GM04504 (cell line): ENCODE results near the gene NDUFV1.
"Not testable (repeated sequence)": the region's sequence is repeated elsewhere in the genome, so short reads cannot be mapped to it uniquely, and the experiment has no call there.

ENCODE experiments used
- DNase-seq: peaks from one replicate; pipeline ENCODE4 v3.0.0-alpha.2; 2012; ENCODE audit warnings: low read depth

The NDUFV1 gene

GRCh38 chr11:67657300-67657699 is 50.6 kb downstream of the NDUFV1 start:
- DNase-seq: no peak

DNA sequence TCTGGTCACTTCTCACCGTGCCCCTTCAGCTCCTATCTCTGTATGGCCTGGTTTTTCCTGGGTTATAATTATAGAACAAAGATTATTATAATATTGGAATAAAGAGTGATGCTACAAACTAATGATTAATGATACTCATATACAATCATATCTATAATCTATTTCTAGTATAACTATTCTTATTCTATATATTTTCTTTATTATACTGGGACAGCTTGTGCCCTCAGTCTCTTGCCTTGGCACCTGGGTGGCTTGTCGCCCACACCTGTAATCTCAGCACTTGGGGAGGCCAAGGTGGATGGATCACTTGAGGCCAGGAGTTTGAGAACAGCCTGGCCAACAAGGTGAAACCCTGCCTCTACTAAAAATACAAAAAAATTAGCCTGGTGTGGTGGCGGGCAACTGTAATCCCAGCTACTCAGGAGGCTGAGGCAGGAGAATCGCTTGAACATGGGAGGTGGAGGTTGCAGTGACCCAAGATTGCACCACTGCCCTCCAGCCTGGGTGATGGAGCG is 53.0 kb downstream of the NDUFV1 start:
- not testable (repeated sequence) for DNase-seq

DNA sequence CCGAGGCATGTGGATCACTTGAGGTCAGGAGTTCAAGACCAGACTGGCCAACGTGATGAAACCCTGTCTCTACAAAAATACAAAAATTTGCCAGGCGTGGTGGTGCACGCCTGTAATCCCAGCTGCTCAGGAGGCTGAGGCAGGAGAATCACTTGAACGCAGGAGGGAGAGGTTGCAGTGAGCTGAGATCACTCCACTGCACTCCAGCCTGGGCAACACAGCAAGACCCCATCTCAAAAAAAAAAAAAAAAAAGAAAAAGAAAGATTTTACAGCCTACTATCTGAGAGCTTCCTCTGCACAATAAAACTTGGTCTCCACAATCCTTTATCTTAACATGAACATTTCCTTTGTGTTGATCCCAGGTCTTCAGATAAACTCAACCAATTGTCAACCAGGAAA is 54.0 kb downstream of the NDUFV1 start:
- DNase-seq: not testable (repeated sequence)
